GM19240 (cell line): ENCODE measurements around the gene POMC.
"Not testable (repeated sequence)": the region's sequence is repeated elsewhere in the genome, so short reads cannot be mapped to it uniquely, and the experiment has no call there.

Experiments used
- DNase-seq: peaks from one replicate; pipeline ENCODE4 v3.0.0; 2011; ENCODE audit warnings: low spot score; ENCODE audit not compliant: insufficient read length

The POMC gene

GRCh38 chr2:25140535-25140934 lies 27.8 kb downstream of the POMC start:
- DNase-seq: not testable (repeated sequence)

GRCh38 chr2:25132693-25133092 lies 35.7 kb downstream of the POMC start:
- no peak for DNase-seq

- DNase-seq: no peak
These were observed 36.1 kb downstream of the POMC start for GRCh38 chr2:25132299-25132635.

DNA sequence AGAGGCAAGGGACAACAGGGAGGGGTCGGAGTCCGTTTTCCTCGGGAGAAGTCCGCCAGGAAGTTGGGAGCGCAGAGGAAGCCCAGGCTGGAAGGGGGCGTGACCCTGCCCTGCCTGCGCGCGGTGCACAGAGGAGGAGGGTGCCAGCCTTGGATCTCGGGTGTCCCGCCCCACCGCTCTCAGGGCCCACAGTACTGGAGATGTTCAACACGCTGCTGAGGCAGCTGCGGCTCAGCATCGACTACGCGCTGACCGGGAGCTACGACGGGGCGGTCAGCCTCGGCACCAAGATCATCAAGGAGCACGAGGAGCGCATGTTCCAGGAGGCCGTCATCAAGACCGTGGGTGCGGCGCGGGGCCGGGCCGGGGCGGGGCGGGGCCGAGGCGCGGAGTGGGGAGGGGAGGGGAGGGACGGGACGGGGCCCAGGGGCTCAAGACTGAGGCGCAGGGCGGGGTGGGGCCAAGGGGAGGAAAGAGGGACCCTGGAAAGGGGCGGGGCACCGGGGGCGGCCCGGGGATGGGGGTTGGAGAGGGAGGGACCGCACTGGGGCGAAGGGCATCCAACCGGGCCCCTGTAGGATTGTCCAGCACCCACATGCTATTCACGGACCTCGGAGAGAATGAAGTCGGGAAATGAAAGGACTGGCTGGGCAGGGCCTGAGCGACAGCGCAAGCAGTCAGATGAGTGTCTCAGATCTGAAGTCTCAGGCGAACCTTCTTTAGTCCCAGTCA lies 36.6 kb downstream of the POMC start:
- DNase-seq: no peak

- no peak for DNase-seq
These were observed 37.2 kb downstream of the POMC start for GRCh38 chr2:25131253-25131566.

DNA sequence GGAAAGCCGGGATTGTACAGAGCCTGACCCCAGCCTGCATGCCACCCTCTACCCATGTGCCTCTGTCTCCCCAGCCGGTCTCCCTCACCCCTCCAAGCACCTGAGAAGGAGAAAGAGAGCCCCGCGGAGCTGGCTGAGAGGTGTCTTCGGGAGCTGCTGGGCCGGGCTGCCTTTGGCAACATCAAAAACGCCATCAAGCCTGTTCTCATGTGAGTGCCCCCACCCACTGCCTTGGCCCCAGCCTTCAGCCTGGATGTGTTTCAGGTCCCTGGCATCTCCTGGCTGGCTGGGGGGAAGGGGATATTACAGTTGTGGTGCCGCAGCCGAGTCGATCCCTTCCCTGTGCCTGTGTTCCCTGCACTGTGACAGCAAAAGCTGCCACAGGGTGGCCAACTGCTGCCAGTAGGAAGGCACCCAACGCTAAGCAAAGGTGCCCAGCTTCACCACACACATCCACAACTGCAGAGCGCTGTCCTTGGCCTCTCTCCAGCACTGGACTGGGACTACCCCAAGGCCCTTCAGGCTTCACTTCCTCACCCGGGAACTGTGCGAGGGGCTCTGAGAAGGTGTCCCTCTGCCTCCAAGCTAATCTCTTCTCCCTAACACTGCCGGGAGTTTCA lies 38.4 kb downstream of the POMC start:
- no peak for DNase-seq

GRCh38 chr2:25127646-25128045 lies 40.7 kb downstream of the POMC start:
- DNase-seq: no peak

DNA sequence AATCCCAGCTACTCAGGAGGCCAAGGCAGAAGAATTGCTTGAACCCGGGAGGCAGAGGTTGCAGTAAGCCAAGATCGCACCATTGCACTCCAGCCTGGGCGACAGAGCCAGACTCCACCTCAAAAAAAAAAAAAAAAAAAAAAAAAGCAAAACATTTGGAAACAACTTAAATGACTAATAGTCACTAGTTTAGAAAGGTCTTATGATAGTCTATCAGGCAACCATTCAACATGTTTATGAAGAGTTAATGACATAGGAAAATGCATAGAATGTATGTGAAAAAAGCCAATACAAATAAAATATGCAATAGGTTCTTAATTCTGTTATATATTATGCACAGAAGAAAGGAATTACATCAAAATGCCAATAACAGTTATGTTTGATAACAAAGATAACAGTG lies 41.3 kb downstream of the POMC start:
- not testable (repeated sequence) for DNase-seq

DNA sequence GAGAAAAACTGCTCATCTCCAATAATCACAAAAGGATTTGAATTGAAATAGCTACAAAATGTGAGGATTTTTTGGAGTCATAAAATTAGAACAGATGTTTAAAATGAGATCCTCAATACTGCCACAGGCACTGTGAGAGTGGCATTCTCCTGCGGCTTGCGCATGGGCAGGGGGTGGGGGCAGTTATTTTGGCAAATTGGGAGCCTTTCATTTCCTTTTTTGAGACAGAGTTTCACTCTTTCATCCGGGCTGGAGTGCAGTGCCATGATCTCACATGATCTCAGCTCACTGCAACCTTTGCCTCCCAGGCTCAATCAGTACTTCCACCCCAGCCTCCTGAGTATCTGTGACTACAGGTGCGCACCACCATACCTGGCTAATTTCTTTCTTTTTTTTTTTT lies 42.4 kb downstream of the POMC start:
- DNase-seq: no peak

DNA sequence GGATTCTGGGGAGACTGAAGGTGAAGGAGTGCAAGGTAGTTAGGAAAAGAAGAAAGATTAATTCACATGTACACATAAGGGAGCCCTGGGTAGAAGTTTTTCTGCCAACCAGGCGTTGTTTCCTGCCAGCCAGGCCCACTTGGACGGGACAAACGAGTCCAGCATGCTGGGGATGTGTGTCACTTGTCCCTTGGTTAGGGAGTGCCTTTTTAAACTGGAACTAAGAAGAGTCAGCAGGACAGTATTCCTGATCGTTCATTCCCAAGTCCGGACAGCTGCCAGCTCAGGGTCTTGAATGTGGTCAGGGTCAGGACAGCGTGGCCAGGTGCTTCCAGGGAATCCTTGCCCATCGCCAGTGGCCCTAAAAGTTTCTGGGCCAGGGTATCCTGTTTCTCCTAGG lies 43.2 kb downstream of the POMC start:
- no peak for DNase-seq

DNA sequence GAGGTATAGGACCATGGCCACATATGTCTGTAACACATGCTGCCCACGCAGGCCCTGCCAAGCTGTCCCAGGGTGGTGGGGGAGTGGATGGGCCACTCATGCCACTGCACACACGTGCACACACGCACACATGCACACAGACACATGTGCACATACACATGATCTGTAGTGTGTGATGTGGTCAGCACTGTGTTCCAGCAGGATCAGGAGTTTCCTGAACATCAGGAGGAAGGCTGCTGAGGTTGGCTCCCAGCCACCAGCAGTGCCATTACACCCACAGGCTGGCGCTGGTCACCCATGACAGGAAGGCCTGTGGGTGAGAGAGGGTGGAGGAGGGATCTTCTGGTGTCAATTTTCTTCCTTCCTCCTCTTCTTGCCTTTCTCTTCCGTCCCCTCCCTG lies 44.7 kb downstream of the POMC start:
- DNase-seq: no peak

DNA sequence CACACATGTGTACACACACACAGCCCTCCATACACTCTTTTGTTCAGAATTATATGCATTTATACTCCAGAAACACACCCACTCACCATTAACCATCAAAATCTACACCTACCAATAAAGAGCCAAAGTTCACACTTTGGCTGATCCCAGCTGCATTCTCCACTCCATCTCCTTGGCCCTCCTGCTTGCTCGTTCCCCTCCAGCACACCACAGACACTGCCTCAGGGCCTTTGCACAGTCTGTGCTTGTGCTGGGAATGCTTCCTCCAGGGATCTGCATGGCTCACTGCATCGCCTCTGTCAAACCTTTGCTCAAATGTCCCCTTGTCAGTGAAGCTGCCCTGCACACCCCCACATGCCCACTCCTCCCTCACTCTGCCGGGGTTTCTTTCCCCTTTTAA lies 46.0 kb downstream of the POMC start:
- DNase-seq: no peak

DNA sequence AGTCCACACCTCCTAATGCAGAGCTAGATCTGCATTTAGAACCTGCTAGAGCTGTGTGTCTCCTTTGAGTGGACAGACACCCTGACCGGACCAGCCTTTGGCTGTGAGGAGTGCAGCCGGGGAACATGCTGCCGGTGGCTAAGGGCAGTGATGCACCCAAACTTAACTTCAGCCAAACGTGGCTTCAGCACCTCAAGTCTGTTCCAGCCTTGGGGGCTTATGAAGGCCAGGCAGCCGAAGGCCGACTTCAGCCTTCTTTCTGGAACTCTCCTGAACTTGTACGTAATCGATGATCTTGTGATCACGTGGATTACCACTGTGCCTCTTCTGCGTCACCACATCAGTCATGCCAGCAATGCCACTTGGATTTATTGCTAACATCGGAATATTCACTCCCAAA lies 49.1 kb downstream of the POMC start:
- DNase-seq: no peak

DNA sequence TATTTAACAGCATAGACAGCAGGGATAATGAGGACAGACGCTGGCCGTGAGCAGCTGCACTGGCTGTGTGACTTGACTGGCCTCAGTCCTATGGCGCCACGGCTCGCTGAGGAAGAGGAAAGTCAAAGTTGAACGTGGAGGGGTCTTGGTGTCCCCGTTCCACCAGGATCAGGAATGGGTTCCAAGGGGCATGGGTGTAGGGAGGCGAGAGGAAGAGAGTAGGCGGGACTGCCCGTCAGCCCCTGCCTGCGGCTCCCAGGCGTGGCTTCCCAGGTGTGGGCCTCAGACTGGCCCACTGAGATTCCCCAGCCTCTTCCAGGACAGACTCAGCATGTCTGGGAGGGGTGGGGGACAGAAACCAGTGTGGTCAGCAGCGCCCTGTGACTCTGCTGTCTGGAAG lies 51.4 kb downstream of the POMC start:
- no peak for DNase-seq

GRCh38 chr2:25115902-25116301 lies 52.5 kb downstream of the POMC start:
- no peak for DNase-seq

DNA sequence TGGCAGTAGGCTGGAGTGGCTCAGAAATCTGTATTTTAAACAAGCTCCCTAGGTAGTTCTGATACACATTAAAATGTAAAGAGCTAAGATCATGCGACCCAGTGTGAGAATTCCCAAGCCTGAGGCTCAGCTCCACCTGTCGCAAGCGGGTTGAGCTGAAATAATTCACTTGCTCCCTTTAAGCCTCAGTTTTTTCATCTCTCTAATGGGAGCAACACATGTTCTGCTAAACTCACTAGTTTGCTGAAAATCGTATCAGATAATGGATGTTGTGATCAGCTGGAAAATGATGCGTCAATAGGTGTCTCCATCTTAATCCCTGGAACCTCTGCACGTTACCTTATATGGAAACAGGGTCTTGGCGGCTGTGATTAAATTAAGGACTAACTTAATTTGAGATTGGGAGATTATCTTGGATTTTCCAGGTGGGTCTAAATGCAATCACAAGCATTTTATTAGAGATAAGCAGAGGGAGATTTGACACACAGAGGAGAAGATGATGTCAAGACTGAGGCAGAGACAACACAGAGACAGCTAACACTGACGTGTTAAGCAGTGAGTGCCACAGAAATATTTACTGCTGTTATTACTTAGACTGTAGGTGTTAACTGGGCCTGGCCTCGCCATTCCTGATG lies 53.0 kb downstream of the POMC start:
- DNase-seq: no peak

DNA sequence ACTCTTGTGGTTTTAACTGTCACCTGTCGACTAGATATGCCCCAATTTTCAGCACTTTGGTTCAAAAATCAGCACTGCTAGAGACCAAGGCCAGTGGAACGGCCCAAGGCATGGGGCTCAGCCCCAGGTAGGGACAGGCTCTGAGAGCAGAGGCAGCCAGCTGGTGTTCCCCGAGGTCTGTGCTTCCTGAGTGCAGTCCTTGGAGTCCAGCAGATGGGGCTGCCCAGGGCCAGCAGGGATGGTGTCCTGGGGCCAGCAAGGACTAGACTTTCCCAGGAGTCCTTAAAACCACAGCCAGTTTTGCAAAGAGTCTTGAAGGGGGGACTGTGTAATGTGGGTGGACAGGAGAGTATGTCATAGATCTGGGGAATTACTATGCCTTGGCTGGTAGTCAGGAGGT lies 56.3 kb downstream of the POMC start:
- no peak for DNase-seq
